Keratinocyte (primary cell): ENCODE results near the gene MXRA8.

ENCODE experiments used
- CTCF ChIP-seq, 3 experiments: IDR thresholded peaks in 1 of 3; conservative IDR thresholded peaks in 1 of 3; optimal IDR thresholded peaks in 1 of 3; 2 replicates in 2 of 3; 3 replicates in 1 of 3; pipeline versions ENCODE3 to v1.5.1; 2011; ENCODE audit warnings: low read length in 3 of 3, mild to moderate bottlenecking in 3 of 3, moderate library complexity in 2 of 3, control low read depth in 1 of 3, inconsistent platforms in 1 of 3; ENCODE audit not compliant: insufficient read depth in 2 of 3; ENCODE audit errors: extremely low read depth in 1 of 3
- EZH2 ChIP-seq: IDR thresholded peaks from one replicate; pipeline ENCODE4 v1.6.1; 2012; ENCODE audit warnings: inconsistent platforms, mild to moderate bottlenecking, low read length, moderate library complexity

- TF ChIP-seq CTCF (optimal IDR thresholded peaks at IDR 0.05 in 1 of 3, IDR thresholded peaks at IDR 0.05 in 1 of 3, conservative IDR thresholded peaks at IDR 0.05 in 1 of 3; ENCODE audit: extremely low read depth in 1 of 3, insufficient read depth in 2 of 3, low read length in 3 of 3) = no peak
- TF ChIP-seq EZH2 = no peak
Observed at GRCh38 chr1:1390675-1391074, 32.3 kb upstream of the MXRA8 start.
